Measurements from ENCODE around the gene ARL6. TPM values are rescaled to one million over a fixed set of nuclear protein-coding genes. Genes with fewer than 3 reads are reported as not detected.

ARL6 gene
- total and polyA plus RNA-seq, 2 of the 8 experiments (the other 6 are each of a cell fraction or from before 2014, with no cell fraction given): 1.8 to 12.0 TPM

- 90% methylated on average over 3 of the region's 3 CpGs; no CpG with 5 or more reads in 1 of the 2 experiments for WGBS, 2 experiments (ENCODE audit: extremely low coverage in 1 of 2, insufficient coverage in 1 of 2, insufficient read length in 1 of 2, insufficient replicate concordance in 2 of 2, low coverage in 1 of 2, low lambda C conversion rate in 2 of 2, missing lambda C conversion rate in 1 of 2)
- H3K4me1 ChIP-seq (replicated peaks in 1 of 4; ENCODE audit: control insufficient read depth in 3 of 4, insufficient read depth in 4 of 4, low read length in 3 of 4): no peaks in the 10 kb centered on the region
- H3K4me2 ChIP-seq (ENCODE audit: insufficient read depth in 1 of 2, low read depth in 2 of 2, low read length in 2 of 2): no peak overlapping the region
- no peak overlapping the region for H4K91ac ChIP-seq (replicated peaks; ENCODE audit: insufficient read length, low read length)
- H2BK20ac ChIP-seq (ENCODE audit: low read length): no peak overlapping the region
- no peak for FAIRE-seq
- no peaks in the 10 kb centered on the region for H3K23me2 ChIP-seq (ENCODE audit: low read depth, low read length)
- no peak overlapping the region for H3K18ac ChIP-seq (ENCODE audit: extremely low read depth, low read length)
- no peak overlapping the region for H3K4ac ChIP-seq (replicated peaks; ENCODE audit: insufficient read length, low read depth, low read length)
- ChIA-PET POLR2A (ENCODE audit: partially characterized antibody) (no interaction called here), CTCF (ENCODE audit: partially characterized antibody) (no interaction called here)
- H2BK12ac ChIP-seq (ENCODE audit: low read depth, low read length): no peak overlapping the region
- no peak overlapping the region for H3K27ac ChIP-seq (ENCODE audit: low read depth, low read length)
- H2BK5ac ChIP-seq (ENCODE audit: low read depth, low read length): no peak overlapping the region
- H2AK5ac ChIP-seq (ENCODE audit: low read depth, low read length): no peak overlapping the region
- no peak for DNase-seq (ENCODE audit: low read depth in 1 of 2, low spot score in 2 of 2)
- H3K14ac ChIP-seq (ENCODE audit: insufficient read length): no peak overlapping the region
- no peaks in the 10 kb centered on the region for H3K27me3 ChIP-seq (replicated peaks in 1 of 4; ENCODE audit: control insufficient read depth in 3 of 4, extremely low read depth in 1 of 4, insufficient read depth in 3 of 4, low read length in 3 of 4)
- no peak overlapping the region for H3K56ac ChIP-seq (replicated peaks; ENCODE audit: insufficient read length, low read depth, low read length)
- H4K20me1 ChIP-seq (replicated peaks in 1 of 2; ENCODE audit: control insufficient read depth in 1 of 2, insufficient read depth in 2 of 2, low read length in 2 of 2): no peaks in the 10 kb centered on the region
- H3K79me1 ChIP-seq (ENCODE audit: low read depth, low read length): no peaks in the 10 kb centered on the region
- H3K4me3 ChIP-seq (ENCODE audit: extremely low read depth in 1 of 4, insufficient read depth in 2 of 4, low read depth in 3 of 4, low read length in 4 of 4): no peak overlapping the region
- H3K23ac ChIP-seq (ENCODE audit: insufficient read length): no peak overlapping the region
- no peak overlapping the region for H2BK15ac ChIP-seq (ENCODE audit: low read length)
- no peak overlapping the region for H3K9ac ChIP-seq (replicated peaks in 1 of 4; ENCODE audit: extremely low read depth in 1 of 4, low read depth in 3 of 4, low read length in 3 of 4)
- no peaks in the 10 kb centered on the region for H3K9me3 ChIP-seq (ENCODE audit: insufficient read depth in 2 of 2, low read depth in 1 of 2, low read length in 1 of 2)
- no peak overlapping the region for H4K8ac ChIP-seq (ENCODE audit: extremely low read depth, insufficient read depth, low read length)
- H2BK120ac ChIP-seq (replicated peaks; ENCODE audit: low read depth, low read length): no peak overlapping the region
- peaks cover 0 to 18% of the 10 kb centered on the region in 2 experiments; a peak in 2 of 4 replicates for H3K79me2 ChIP-seq (ENCODE audit: control insufficient read depth in 1 of 2, insufficient read depth in 2 of 2, low read length in 2 of 2)
- peaks cover 0 to 5% (median 2%) of the 10 kb centered on the region in 4 experiments; a peak in 2 of 8 replicates for H3K36me3 ChIP-seq (ENCODE audit: control insufficient read depth in 2 of 4, insufficient read depth in 4 of 4, low read length in 3 of 4)
- H2AFZ ChIP-seq (ENCODE audit: low read length): no peak overlapping the region
- TF ChIP-seq SIN3A (conservative IDR thresholded peaks at IDR 0.05 in 1 of 2, IDR thresholded peaks at IDR 0.05 in 1 of 2; ENCODE audit: low read depth in 1 of 2, low read length in 2 of 2) (no peak), PHF8 (conservative IDR thresholded peaks at IDR 0.05; ENCODE audit: low read depth, low read length) (no peak), TCF12 (IDR thresholded peaks at IDR 0.05; ENCODE audit: low read depth, low read length) (no peak), CBX8 (IDR thresholded peaks at IDR 0.05; ENCODE audit: borderline replicate concordance, low read depth, low read length) (no peak), EZH2 (IDR thresholded peaks at IDR 0.05; ENCODE audit: low read depth, low read length, severe bottlenecking) (no peak), BRCA1 (IDR thresholded peaks at IDR 0.05; ENCODE audit: low read depth, low read length) (no peak), TEAD4 (IDR thresholded peaks at IDR 0.05; ENCODE audit: low read depth, low read length) (no peak)
- no peak overlapping the region for H4K5ac ChIP-seq (ENCODE audit: insufficient read length, low read depth, low read length)
Measured at GRCh38 chr3:97772926-97773325, 8.4 kb downstream of the ARL6 start.

Measured in H1 (cell line).